Measurements from ENCODE around the gene PCP2. TPM values are rescaled to one million over a fixed set of nuclear protein-coding genes. Genes with fewer than 3 reads are reported as not detected.

PCP2 gene
- total RNA-seq, 1 donor from 2014 or later: 1.5 TPM

DNA sequence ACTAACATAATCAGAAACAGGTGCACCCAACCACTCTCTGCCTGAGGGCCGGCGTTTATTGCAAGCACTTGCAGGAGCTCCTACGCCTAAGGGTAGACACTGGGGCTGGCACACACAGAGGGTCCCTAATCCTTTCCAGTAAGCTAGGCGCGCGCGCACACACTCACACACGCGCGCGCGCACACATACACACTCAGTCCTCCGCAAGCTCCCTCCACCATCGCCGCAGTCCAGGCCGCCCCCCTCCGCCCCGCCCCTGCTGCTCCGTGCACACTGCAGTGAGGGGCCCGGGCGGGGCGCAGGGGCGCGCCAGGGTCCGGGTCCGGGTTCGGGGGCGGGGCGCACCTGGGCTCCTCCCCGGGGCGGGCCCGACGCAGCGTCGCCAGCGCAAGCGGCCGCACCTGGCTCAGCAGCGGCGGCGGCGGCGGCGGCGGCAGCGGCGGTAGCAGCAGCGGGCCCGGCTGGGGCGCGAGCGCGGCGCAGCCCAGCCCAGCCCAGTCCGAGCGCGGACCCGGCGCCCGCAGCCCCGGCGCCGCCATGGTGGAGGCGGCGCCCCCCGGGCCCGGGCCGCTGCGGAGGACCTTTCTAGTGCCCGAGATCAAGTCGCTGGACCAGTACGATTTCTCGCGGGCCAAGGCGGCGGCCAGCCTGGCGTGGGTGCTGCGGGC, 37.9 kb downstream of the PCP2 start, which contains the start of gene CAMSAP3:
CAMSAP3 (plus strand) TSS at position 398 of the 668 bp plus-strand sequence; CDS start at position 538, 140 bp downstream.
- Mint-ChIP-seq H3K36me3 (peaks cover 3% of the 10 kb centered on the region), H3K4me3 (peak within 1 kb of the TSS; percentile 78), H3K27ac (peak within 1 kb of the TSS; percentile 66), H3K9me3 (no peaks in the 10 kb centered on the region), H3K4me1 (peaks cover 11% of the 10 kb centered on the region), H3K27me3 (ENCODE audit: low read depth) (peaks cover 41% of the 10 kb centered on the region)
- no peak for TF ChIP-seq CTCF (IDR thresholded peaks at IDR 0.05; ENCODE audit: unreplicated experiment)
- peak; percentile 74 to 84 for DNase-seq (ENCODE audit: low spot score in 2 of 2, unreplicated experiment in 2 of 2)

- Mint-ChIP-seq H3K27ac (no peak overlapping the region), H3K4me3 (no peak overlapping the region), H3K4me1 (peaks cover 2% of the 10 kb centered on the region), H3K27me3 (ENCODE audit: low read depth) (peaks cover 22% of the 10 kb centered on the region), H3K9me3 (no peaks in the 10 kb centered on the region), H3K36me3 (no peaks in the 10 kb centered on the region)
- DNase-seq (ENCODE audit: low spot score in 2 of 2, unreplicated experiment in 2 of 2): no peak
- no peak for TF ChIP-seq CTCF (IDR thresholded peaks at IDR 0.05; ENCODE audit: unreplicated experiment)
These were observed 43.3 kb downstream of the PCP2 start for GRCh38 chr19:7590256-7590655.

GRCh38 chr19:7589822-7590221, 43.7 kb downstream of the PCP2 start:
- H3K4me1 Mint-ChIP-seq: no peaks in the 10 kb centered on the region
- no peak for DNase-seq (ENCODE audit: low spot score in 2 of 2, unreplicated experiment in 2 of 2)
- H3K36me3 Mint-ChIP-seq: no peaks in the 10 kb centered on the region
- no peak overlapping the region for H3K4me3 Mint-ChIP-seq
- no peaks in the 10 kb centered on the region for H3K9me3 Mint-ChIP-seq
- H3K27me3 Mint-ChIP-seq (ENCODE audit: low read depth): peaks cover 23% of the 10 kb centered on the region
- no peak overlapping the region for H3K27ac Mint-ChIP-seq
- TF ChIP-seq CTCF (IDR thresholded peaks at IDR 0.05; ENCODE audit: unreplicated experiment): no peak

DNA sequence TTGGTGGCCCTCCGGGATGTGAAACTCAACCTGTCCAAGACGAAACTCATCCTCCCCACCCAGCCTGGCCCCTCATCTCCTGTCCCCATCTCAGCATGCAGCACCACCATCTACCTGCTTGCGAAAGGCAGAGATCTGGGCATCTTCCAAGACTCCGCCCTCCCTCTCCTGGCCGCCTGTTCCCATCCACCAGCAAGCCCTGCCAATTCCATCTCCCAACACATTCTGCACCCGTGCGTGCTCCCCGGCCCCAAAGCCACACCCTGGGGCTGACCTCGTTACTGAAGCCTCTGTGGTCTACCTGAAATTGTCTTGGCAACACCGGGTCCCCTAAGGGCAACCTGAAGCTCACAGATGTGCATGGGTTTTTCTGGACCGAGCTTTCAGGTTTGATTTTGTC, 51.1 kb downstream of the PCP2 start:
- no peak overlapping the region for H3K4me3 Mint-ChIP-seq
- H3K9me3 Mint-ChIP-seq: no peaks in the 10 kb centered on the region
- peaks cover 51% of the 10 kb centered on the region for H3K27me3 Mint-ChIP-seq (ENCODE audit: low read depth)
- no peak for DNase-seq (ENCODE audit: low spot score in 2 of 2, unreplicated experiment in 2 of 2)
- H3K4me1 Mint-ChIP-seq: no peaks in the 10 kb centered on the region
- no peaks in the 10 kb centered on the region for H3K36me3 Mint-ChIP-seq
- no peak for TF ChIP-seq CTCF (IDR thresholded peaks at IDR 0.05; ENCODE audit: unreplicated experiment)
- H3K27ac Mint-ChIP-seq: no peak overlapping the region

Small RNA genes within 50 kb of the gene (microRNA-seq; reads per million reads assigned to microRNA genes)
- 1.8 reads per million for gene MIR6792

Other genes starting within 250 kb of the PCP2 start
- 6.5 to 7.3 TPM (median 7.0 TPM) in 3 replicates for gene PEX11G, start 144.7 kb downstream of the PCP2 start, total RNA-seq
- 67.5 to 68.3 TPM (median 67.9 TPM) in 3 replicates for gene ZNF358, start 117.6 kb downstream of the PCP2 start, total RNA-seq
- gene MCOLN1, start 111.1 kb downstream of the PCP2 start, total RNA-seq: 20.5 to 21.0 TPM (median 20.7 TPM) in 3 replicates
- gene PNPLA6, start 98.0 kb downstream of the PCP2 start, total RNA-seq: 100 to 117 TPM (median 112 TPM) in 3 replicates
- 26.1 to 28.2 TPM (median 26.5 TPM) in 3 replicates for gene CAMSAP3, start 37.9 kb downstream of the PCP2 start, total RNA-seq
- 43.9 to 46.6 TPM (median 44.6 TPM) in 3 replicates for gene XAB2, start 4.2 kb downstream of the PCP2 start, total RNA-seq
- 139 to 152 TPM (median 149 TPM) in 3 replicates for gene PET100, start 3.9 kb downstream of the PCP2 start, total RNA-seq
- gene STXBP2, start 3.4 kb upstream of the PCP2 start, total RNA-seq: 88.1 to 99.0 TPM (median 97.7 TPM) in 3 replicates
- not detected in 3 replicates for gene RETN, start 35.3 kb upstream of the PCP2 start, total RNA-seq
- not detected in 3 replicates for gene MCEMP1, start 43.4 kb upstream of the PCP2 start, total RNA-seq
- gene TRAPPC5, start 47.1 kb upstream of the PCP2 start, total RNA-seq: 83.9 to 93.7 TPM (median 85.2 TPM) in 3 replicates
- gene FCER2, start 68.4 kb upstream of the PCP2 start, total RNA-seq: not detected in 3 replicates
- gene CLEC4G, start 98.4 kb upstream of the PCP2 start, total RNA-seq: not detected in 3 replicates
- not detected in 3 replicates for gene CD209, start 113.8 kb upstream of the PCP2 start, total RNA-seq
- 1.2 to 2.1 TPM (median 1.5 TPM) in 3 replicates for gene CLEC4M, start 129.5 kb upstream of the PCP2 start, total RNA-seq
- gene EVI5L, start 196.5 kb upstream of the PCP2 start, total RNA-seq: 18.5 to 21.7 TPM (median 19.5 TPM) in 3 replicates
- gene PRR36, start 240.7 kb upstream of the PCP2 start, total RNA-seq: 23.4 to 25.1 TPM (median 24.0 TPM) in 3 replicates

Measured in mesothelial cell of epicardium (in vitro differentiated cells).